Activated naive CD4-positive, alpha-beta T cell treated with anti-CD3 and anti-CD28 coated beads, Interleukin-2, amount 10 ng/mL, durations not matched to agents 7 days and 5 days (primary cell): Measurements from ENCODE around the gene KCNAB2.

Experiments used
- CTCF ChIA-PET: fragments of 350-600 bp; sonication (Branson Sonifier 250); formaldehyde crosslinking; loops from one replicate; lab custom pipeline; 2021; ENCODE audit warnings: antibody characterized with exemption; lab: Charles Lee
- DNase-seq: peaks from one replicate; pipeline ENCODE4 v3.0.0-alpha.2; 2020
- H3K27ac Mint-ChIP-seq: one replicate; pipeline ENCODE4 v1.8.0; 2021; ENCODE audit warnings: mild to moderate bottlenecking, moderate library complexity, mixed read lengths
- H3K27me3 Mint-ChIP-seq: one replicate; pipeline ENCODE4 v1.8.0; 2021; ENCODE audit warnings: mild to moderate bottlenecking, mixed read lengths
- H3K36me3 Mint-ChIP-seq: one replicate; pipeline ENCODE4 v1.8.0; 2021; ENCODE audit warnings: mixed read lengths
- H3K4me1 Mint-ChIP-seq: one replicate; pipeline ENCODE4 v1.8.0; 2021; ENCODE audit warnings: mixed read lengths
- H3K4me3 Mint-ChIP-seq: one replicate; pipeline ENCODE4 v1.8.0; 2021; ENCODE audit warnings: mild to moderate bottlenecking, moderate library complexity, mixed read lengths
- H3K9me3 Mint-ChIP-seq: one replicate; pipeline ENCODE4 v1.8.0; 2021; ENCODE audit warnings: mixed read lengths

KCNAB2 gene

GRCh38 chr1:6145864-6146410 lies 100.2 kb downstream of the KCNAB2 start:
- no peaks in the 10 kb centered on the region for H3K9me3 Mint-ChIP-seq
- no peak for DNase-seq
- CTCF ChIA-PET = no interaction called here
- no peak overlapping the region for H3K27ac Mint-ChIP-seq
- H3K36me3 Mint-ChIP-seq = no peaks in the 10 kb centered on the region
- no peak overlapping the region for H3K4me3 Mint-ChIP-seq
- peaks cover 6% of the 10 kb centered on the region for H3K4me1 Mint-ChIP-seq
- H3K27me3 Mint-ChIP-seq = peaks cover 13% of the 10 kb centered on the region

GRCh38 chr1:6148497-6149241 lies 103.0 kb downstream of the KCNAB2 start:
- Mint-ChIP-seq H3K4me1 (peaks cover 6% of the 10 kb centered on the region), H3K27me3 (peaks cover 19% of the 10 kb centered on the region), H3K4me3 (peak overlapping the region; percentile 33), H3K36me3 (no peaks in the 10 kb centered on the region), H3K27ac (no peak overlapping the region), H3K9me3 (no peaks in the 10 kb centered on the region)
- DNase-seq = peak; percentile 79
- CTCF ChIA-PET = no interaction called here

GRCh38 chr1:6149597-6149996 lies 103.9 kb downstream of the KCNAB2 start:
- no peak for DNase-seq
- CTCF ChIA-PET = no interaction called here
- Mint-ChIP-seq H3K27me3 (peaks cover 19% of the 10 kb centered on the region), H3K27ac (no peak overlapping the region), H3K9me3 (no peaks in the 10 kb centered on the region), H3K36me3 (no peaks in the 10 kb centered on the region), H3K4me1 (peaks cover 6% of the 10 kb centered on the region), H3K4me3 (no peak overlapping the region)

- peaks cover 17% of the 10 kb centered on the region for H3K27me3 Mint-ChIP-seq
- H3K4me1 Mint-ChIP-seq = peaks cover 6% of the 10 kb centered on the region
- no peak for DNase-seq
- no peak overlapping the region for H3K27ac Mint-ChIP-seq
- no peak overlapping the region for H3K4me3 Mint-ChIP-seq
- CTCF ChIA-PET = no interaction called here
- no peaks in the 10 kb centered on the region for H3K36me3 Mint-ChIP-seq
- no peaks in the 10 kb centered on the region for H3K9me3 Mint-ChIP-seq
Measured at GRCh38 chr1:6150006-6150938, 104.6 kb downstream of the KCNAB2 start.
